ENCODE data around the gene RTN4.
"Not testable (repeated sequence)": the region's sequence is repeated elsewhere in the genome, so short reads cannot be mapped to it uniquely, and the experiment has no call there.

The RTN4 gene

GRCh38 chr2:55000341-55000740 is 49.9 kb downstream of the RTN4 start:
- Histone ChIP-seq H3K9ac (ENCODE audit: low read length) (no peak overlapping the region), H3K4me1 (ENCODE audit: insufficient read depth, low read length) (peaks cover 72% of the 10 kb centered on the region), H3K27me3 (ENCODE audit: control insufficient read depth in 1 of 2, insufficient read depth in 2 of 2, low read length in 2 of 2) (no peaks in the 10 kb centered on the region), H3K27ac (ENCODE audit: low read depth, low read length) (no peak overlapping the region), H3K36me3 (ENCODE audit: insufficient read depth, low read length) (no peaks in the 10 kb centered on the region), H3K9me3 (ENCODE audit: low read length) (no peaks in the 10 kb centered on the region), H3K4me3 (ENCODE audit: low read depth in 1 of 2, low read length in 2 of 2) (no peak overlapping the region)

GRCh38 chr2:54999182-54999581 is 51.1 kb downstream of the RTN4 start:
- no peaks in the 10 kb centered on the region for H3K27me3 ChIP-seq (ENCODE audit: control insufficient read depth in 1 of 2, insufficient read depth in 2 of 2, low read length in 2 of 2)
- no peak overlapping the region for H3K4me3 ChIP-seq (ENCODE audit: low read depth in 1 of 2, low read length in 2 of 2)
- no peak overlapping the region for H3K9ac ChIP-seq (ENCODE audit: low read length)
- no peaks in the 10 kb centered on the region for H3K36me3 ChIP-seq (ENCODE audit: insufficient read depth, low read length)
- H3K4me1 ChIP-seq (ENCODE audit: insufficient read depth, low read length): peaks cover 81% of the 10 kb centered on the region
- no peaks in the 10 kb centered on the region for H3K9me3 ChIP-seq (ENCODE audit: low read length)
- no peak overlapping the region for H3K27ac ChIP-seq (ENCODE audit: low read depth, low read length)

GRCh38 chr2:54997826-54998225 is 52.4 kb downstream of the RTN4 start:
- Histone ChIP-seq H3K27ac (ENCODE audit: low read depth, low read length) (no peak overlapping the region), H3K9ac (ENCODE audit: low read length) (no peak overlapping the region), H3K4me3 (ENCODE audit: low read depth in 1 of 2, low read length in 2 of 2) (no peak overlapping the region), H3K36me3 (ENCODE audit: insufficient read depth, low read length) (no peaks in the 10 kb centered on the region), H3K4me1 (ENCODE audit: insufficient read depth, low read length) (peaks cover 78% of the 10 kb centered on the region), H3K9me3 (ENCODE audit: low read length) (no peaks in the 10 kb centered on the region), H3K27me3 (ENCODE audit: control insufficient read depth in 1 of 2, insufficient read depth in 2 of 2, low read length in 2 of 2) (no peaks in the 10 kb centered on the region)

- Histone ChIP-seq H3K9me3 (ENCODE audit: low read length) (no peaks in the 10 kb centered on the region), H3K27me3 (ENCODE audit: control insufficient read depth in 1 of 2, insufficient read depth in 2 of 2, low read length in 2 of 2) (no peaks in the 10 kb centered on the region), H3K4me1 (ENCODE audit: insufficient read depth, low read length) (peaks cover 66% of the 10 kb centered on the region), H3K27ac (ENCODE audit: low read depth, low read length) (no peak overlapping the region), H3K4me3 (ENCODE audit: low read depth in 1 of 2, low read length in 2 of 2) (no peak overlapping the region), H3K36me3 (ENCODE audit: insufficient read depth, low read length) (no peaks in the 10 kb centered on the region), H3K9ac (ENCODE audit: low read length) (no peak overlapping the region)
Measured at GRCh38 chr2:54995553-54995952, 54.7 kb downstream of the RTN4 start.

- not testable (repeated sequence) for H3K4me3 ChIP-seq (ENCODE audit: low read depth in 1 of 2, low read length in 2 of 2); H3K27ac ChIP-seq (ENCODE audit: low read depth, low read length); H3K27me3 ChIP-seq (ENCODE audit: control insufficient read depth in 1 of 2, insufficient read depth in 2 of 2, low read length in 2 of 2); H3K9me3 ChIP-seq (ENCODE audit: low read length); H3K9ac ChIP-seq (ENCODE audit: low read length)
- Histone ChIP-seq H3K36me3 (ENCODE audit: insufficient read depth, low read length) (peaks cover 16% of the 10 kb centered on the region), H3K4me1 (ENCODE audit: insufficient read depth, low read length) (peaks cover 51% of the 10 kb centered on the region)
Measured at GRCh38 chr2:54990694-54991093, 59.6 kb downstream of the RTN4 start.

- Histone ChIP-seq H3K4me3 (ENCODE audit: low read depth in 1 of 2, low read length in 2 of 2) (no peak overlapping the region), H3K4me1 (ENCODE audit: insufficient read depth, low read length) (peaks cover 52% of the 10 kb centered on the region), H3K9ac (ENCODE audit: low read length) (no peak overlapping the region), H3K27me3 (ENCODE audit: control insufficient read depth in 1 of 2, insufficient read depth in 2 of 2, low read length in 2 of 2) (no peaks in the 10 kb centered on the region), H3K9me3 (ENCODE audit: low read length) (no peaks in the 10 kb centered on the region), H3K27ac (ENCODE audit: low read depth, low read length) (no peak overlapping the region), H3K36me3 (ENCODE audit: insufficient read depth, low read length) (peaks cover 19% of the 10 kb centered on the region)
Measured at GRCh38 chr2:54988612-54989011, 61.6 kb downstream of the RTN4 start.

GRCh38 chr2:54986264-54986663 is 64.0 kb downstream of the RTN4 start:
- no peaks in the 10 kb centered on the region for H3K9me3 ChIP-seq (ENCODE audit: low read length)
- peaks cover 50% of the 10 kb centered on the region for H3K4me1 ChIP-seq (ENCODE audit: insufficient read depth, low read length)
- no peak overlapping the region for H3K9ac ChIP-seq (ENCODE audit: low read length)
- peaks cover 22% of the 10 kb centered on the region for H3K36me3 ChIP-seq (ENCODE audit: insufficient read depth, low read length)
- H3K27me3 ChIP-seq (ENCODE audit: control insufficient read depth in 1 of 2, insufficient read depth in 2 of 2, low read length in 2 of 2): no peaks in the 10 kb centered on the region
- H3K27ac ChIP-seq (ENCODE audit: low read depth, low read length): no peak overlapping the region
- H3K4me3 ChIP-seq (ENCODE audit: low read depth in 1 of 2, low read length in 2 of 2): no peak overlapping the region

- H3K27ac ChIP-seq (ENCODE audit: low read depth, low read length): no peak overlapping the region
- no peaks in the 10 kb centered on the region for H3K27me3 ChIP-seq (ENCODE audit: control insufficient read depth in 1 of 2, insufficient read depth in 2 of 2, low read length in 2 of 2)
- H3K36me3 ChIP-seq (ENCODE audit: insufficient read depth, low read length): peaks cover 22% of the 10 kb centered on the region
- H3K9me3 ChIP-seq (ENCODE audit: low read length): no peaks in the 10 kb centered on the region
- H3K9ac ChIP-seq (ENCODE audit: low read length): no peak overlapping the region
- H3K4me1 ChIP-seq (ENCODE audit: insufficient read depth, low read length): peaks cover 50% of the 10 kb centered on the region
- no peak overlapping the region for H3K4me3 ChIP-seq (ENCODE audit: low read depth in 1 of 2, low read length in 2 of 2)
Measured at GRCh38 chr2:54984476-54984875, 65.8 kb downstream of the RTN4 start.

GRCh38 chr2:54983345-54984220 is 66.7 kb downstream of the RTN4 start:
- Histone ChIP-seq H3K27ac (ENCODE audit: low read depth, low read length) (no peak overlapping the region), H3K4me3 (ENCODE audit: low read depth in 1 of 2, low read length in 2 of 2) (no peak overlapping the region), H3K27me3 (ENCODE audit: control insufficient read depth in 1 of 2, insufficient read depth in 2 of 2, low read length in 2 of 2) (no peaks in the 10 kb centered on the region), H3K36me3 (ENCODE audit: insufficient read depth, low read length) (peaks cover 22% of the 10 kb centered on the region), H3K9me3 (ENCODE audit: low read length) (no peaks in the 10 kb centered on the region), H3K9ac (ENCODE audit: low read length) (no peak overlapping the region), H3K4me1 (ENCODE audit: insufficient read depth, low read length) (peaks cover 43% of the 10 kb centered on the region)

GRCh38 chr2:54981385-54981784 is 68.9 kb downstream of the RTN4 start:
- no peak overlapping the region for H3K9ac ChIP-seq (ENCODE audit: low read length)
- H3K36me3 ChIP-seq (ENCODE audit: insufficient read depth, low read length): peaks cover 12% of the 10 kb centered on the region
- no peaks in the 10 kb centered on the region for H3K27me3 ChIP-seq (ENCODE audit: control insufficient read depth in 1 of 2, insufficient read depth in 2 of 2, low read length in 2 of 2)
- no peaks in the 10 kb centered on the region for H3K9me3 ChIP-seq (ENCODE audit: low read length)
- H3K4me1 ChIP-seq (ENCODE audit: insufficient read depth, low read length): peaks cover 47% of the 10 kb centered on the region
- no peak overlapping the region for H3K27ac ChIP-seq (ENCODE audit: low read depth, low read length)
- H3K4me3 ChIP-seq (ENCODE audit: low read depth in 1 of 2, low read length in 2 of 2): no peak overlapping the region

GRCh38 chr2:54979321-54980044 is 70.8 kb downstream of the RTN4 start:
- Histone ChIP-seq H3K27ac (ENCODE audit: low read depth, low read length) (no peak overlapping the region), H3K4me1 (ENCODE audit: insufficient read depth, low read length) (peaks cover 46% of the 10 kb centered on the region), H3K9ac (ENCODE audit: low read length) (no peak overlapping the region), H3K4me3 (ENCODE audit: low read depth in 1 of 2, low read length in 2 of 2) (no peak overlapping the region), H3K27me3 (ENCODE audit: control insufficient read depth in 1 of 2, insufficient read depth in 2 of 2, low read length in 2 of 2) (no peaks in the 10 kb centered on the region), H3K9me3 (ENCODE audit: low read length) (no peaks in the 10 kb centered on the region), H3K36me3 (ENCODE audit: insufficient read depth, low read length) (peaks cover 4% of the 10 kb centered on the region)
